Left kidney (tissue), 1 donor: Measurements from ENCODE around the gene CDIP1. TPM values are rescaled to one million over a fixed set of nuclear protein-coding genes. Genes with fewer than 3 reads are reported as not detected.

ENCODE experiments used
- polyA plus RNA-seq: library from polyadenylated mRNA; unstranded; fragments of 120-200 nt; gene quantifications from one replicate; pipeline ENCODE4 v1.2.1, GENCODE V29; 2013; ENCODE audit not compliant: insufficient read length

Gene CDIP1
- polyA plus RNA-seq, 1 donor = 28.4 TPM

Other genes with a start within 250 kb of the CDIP1 start
- 32.5 TPM for gene GLIS2, start 222.7 kb downstream of the CDIP1 start, polyA plus RNA-seq
- gene PAM16, start 187.5 kb downstream of the CDIP1 start, polyA plus RNA-seq = 20.4 TPM
- gene VASN, start 166.9 kb downstream of the CDIP1 start, polyA plus RNA-seq = 30.1 TPM
- gene CORO7, start 122.2 kb downstream of the CDIP1 start, polyA plus RNA-seq = 20.3 TPM
- gene DNAJA3, start 112.9 kb downstream of the CDIP1 start, polyA plus RNA-seq = 39.7 TPM
- gene NMRAL1, start 64.1 kb downstream of the CDIP1 start, polyA plus RNA-seq = 33.7 TPM
- gene HMOX2, start 62.4 kb downstream of the CDIP1 start, polyA plus RNA-seq = 38.6 TPM
- gene C16orf96, start 17.6 kb upstream of the CDIP1 start, polyA plus RNA-seq = 0.33 TPM
- gene UBALD1, start 76.1 kb upstream of the CDIP1 start, polyA plus RNA-seq = 13.3 TPM
- gene MGRN1, start 86.1 kb upstream of the CDIP1 start, polyA plus RNA-seq = 49.1 TPM
- 32.5 TPM for gene NUDT16L1, start 154.8 kb upstream of the CDIP1 start, polyA plus RNA-seq
- gene ANKS3, start 195.5 kb upstream of the CDIP1 start, polyA plus RNA-seq = 32.4 TPM
- 2.2 TPM for gene DNAAF8, start 195.8 kb upstream of the CDIP1 start, polyA plus RNA-seq
- gene ZNF500, start 228.4 kb upstream of the CDIP1 start, polyA plus RNA-seq = 14.3 TPM
- gene SEPTIN12, start 249.6 kb upstream of the CDIP1 start, polyA plus RNA-seq = 0.57 TPM